ENCODE measurements around the gene ELL. TPM values are rescaled to one million over a fixed set of nuclear protein-coding genes. Genes with fewer than 3 reads are reported as not detected.

The ELL gene
- polyA plus RNA-seq, 3 donors = 12.2 to 35.3 (median 12.6) TPM

DNA sequence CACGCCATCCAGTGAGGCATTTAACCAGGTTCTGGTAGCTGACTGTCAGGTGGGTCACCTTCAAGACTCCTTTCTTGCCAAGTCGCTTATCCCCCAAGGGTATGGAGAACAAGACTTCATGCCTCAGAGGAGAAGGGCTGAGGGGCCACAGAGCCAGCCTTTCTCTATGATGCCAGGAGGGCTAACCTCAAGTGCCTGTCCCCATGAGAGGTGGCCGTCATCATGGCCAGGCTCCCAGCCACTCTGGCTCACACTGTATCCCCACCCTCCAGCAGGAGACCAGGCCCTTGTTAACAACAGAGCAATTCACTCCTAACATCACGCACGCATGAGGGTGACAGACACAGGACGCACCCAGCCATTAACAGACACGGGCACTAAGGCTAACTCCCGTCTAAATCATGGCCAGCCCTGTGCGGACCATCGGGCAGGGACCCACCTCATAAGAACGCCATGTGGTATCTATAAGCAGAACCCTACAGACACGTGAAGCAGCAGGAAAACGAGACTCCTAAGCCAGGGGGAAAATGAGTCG, 45.3 kb downstream of the ELL start:
- peaks cover 10 to 29% of the 10 kb centered on the region in 2 donors for H3K36me3 ChIP-seq (replicated peaks in 1 of 2; ENCODE audit: control insufficient read depth in 1 of 2, insufficient read depth in 2 of 2, low read length in 2 of 2)

DNA sequence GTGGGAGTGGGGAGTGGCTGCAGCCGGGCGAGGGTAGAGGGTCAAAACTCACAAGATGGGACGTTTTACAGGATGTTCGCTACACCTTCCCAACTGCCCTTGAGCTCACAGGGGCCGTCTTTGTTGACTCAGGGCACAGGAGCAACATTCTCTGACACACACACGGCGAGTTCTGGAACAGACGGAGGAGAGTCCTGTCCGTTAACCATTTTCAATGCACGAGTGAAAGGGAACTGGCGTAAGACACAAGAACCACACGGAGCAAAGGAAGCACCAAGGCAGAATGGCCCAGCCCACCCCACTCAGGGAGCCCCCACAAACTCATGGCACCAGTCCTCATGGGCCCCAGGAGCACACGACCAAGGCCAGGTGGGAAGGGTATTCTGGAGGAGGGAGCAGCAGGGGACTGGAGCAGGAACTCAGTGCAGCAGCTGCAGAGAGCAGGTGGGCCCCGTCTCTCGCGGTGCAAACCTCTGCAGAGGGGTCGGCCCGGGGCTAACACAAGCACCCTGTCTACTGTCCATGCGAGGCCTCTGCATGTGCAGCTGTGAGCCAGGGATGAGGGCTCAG, 46.0 kb downstream of the ELL start:
- no peak overlapping the region for H3K4me3 ChIP-seq (replicated peaks in 1 of 3; ENCODE audit: low read depth in 2 of 3, low read length in 3 of 3)
- 45% methylated on average over 11 of the region's 19 CpGs for WGBS (ENCODE audit: insufficient coverage)
- peaks cover 90% of the 10 kb centered on the region for H3K79me2 ChIP-seq (ENCODE audit: insufficient read depth, low read length)

More for the DNA sequence above, 45.3 kb downstream of the ELL start:
- Histone ChIP-seq H3K4me2 (replicated peaks; ENCODE audit: extremely low read depth, low read length, poor library complexity, severe bottlenecking) (peak overlapping the region; percentile 72), H3K27ac (ENCODE audit: low read depth in 1 of 2, low read length in 2 of 2) (peak overlapping the region; percentile 63 to 97), H3K4me1 (ENCODE audit: control insufficient read depth in 1 of 2, insufficient read depth in 2 of 2, low read length in 2 of 2) (peaks cover 65 to 73% of the 10 kb centered on the region in 2 donors), H3K27me3 (ENCODE audit: control insufficient read depth in 2 of 2, insufficient read depth in 2 of 2, low read length in 2 of 2) (no peaks in the 10 kb centered on the region), H2AFZ (ENCODE audit: insufficient read depth, low read depth, low read length, poor library complexity, severe bottlenecking) (no peak overlapping the region), H3K79me2 (ENCODE audit: insufficient read depth, low read length) (peaks cover 91% of the 10 kb centered on the region), H3K9me3 (replicated peaks in 1 of 2; ENCODE audit: control insufficient read depth in 1 of 2, insufficient read depth in 1 of 2, low read length in 2 of 2) (no peaks in the 10 kb centered on the region), H3K9ac (ENCODE audit: insufficient read depth, low read length, poor library complexity, severe bottlenecking) (no peak overlapping the region), H4K20me1 (ENCODE audit: insufficient read depth, low read length) (peaks cover 77% of the 10 kb centered on the region), H3K4me3 (replicated peaks in 1 of 3; ENCODE audit: low read depth in 2 of 3, low read length in 3 of 3) (peak overlapping the region in 1 of 3 experiments; percentile 58)
- WGBS (ENCODE audit: insufficient coverage) = 81% methylated on average over 13 of the region's 14 CpGs
- H3K9me3 Mint-ChIP-seq = no peaks in the 10 kb centered on the region
- intact Hi-C loops (cut with micrococcal nuclease) = loop anchor here in 1 of 2 donors (5.0 kb wide), 1 partner anchor 96 kb away; the partner anchor contains the start of gene UBA52
- TF ChIP-seq CTCF (IDR thresholded peaks at IDR 0.05) = no peak
- H3K27me3 Mint-ChIP-seq (ENCODE audit: low read depth in 3 of 3) = peaks cover 0 to 3% (median 0%) of the 10 kb centered on the region in 3 donors
- peaks cover 28 to 36% of the 10 kb centered on the region in 2 donors for H3K36me3 Mint-ChIP-seq
- no peak for DNase-seq
- H3K4me1 Mint-ChIP-seq = peaks cover 64% of the 10 kb centered on the region
- peak overlapping the region; percentile 60 to 82 for H3K4me3 Mint-ChIP-seq
- peak overlapping the region; percentile 97 to 99 (median 99) for H3K27ac Mint-ChIP-seq

More for the DNA sequence above, 46.0 kb downstream of the ELL start:
- H4K20me1 ChIP-seq (ENCODE audit: insufficient read depth, low read length) = peaks cover 84% of the 10 kb centered on the region
- Mint-ChIP-seq H3K36me3 (peaks cover 34 to 43% of the 10 kb centered on the region in 2 donors), H3K27me3 (ENCODE audit: low read depth in 3 of 3) (peaks cover 0 to 3% (median 0%) of the 10 kb centered on the region in 3 donors), H3K4me1 (peaks cover 57% of the 10 kb centered on the region), H3K4me3 (peak overlapping the region in 1 of 2 donors; percentile 48), H3K27ac (peak overlapping the region in 5 of 7 donors; percentile 44 to 85 (median 75)), H3K9me3 (no peaks in the 10 kb centered on the region)
- H3K4me2 ChIP-seq (replicated peaks; ENCODE audit: extremely low read depth, low read length, poor library complexity, severe bottlenecking) = peak overlapping the region; percentile 22
- no peak overlapping the region for H3K9ac ChIP-seq (ENCODE audit: insufficient read depth, low read length, poor library complexity, severe bottlenecking)
- no peak overlapping the region for H3K27ac ChIP-seq (ENCODE audit: low read depth in 1 of 2, low read length in 2 of 2)
- H3K9me3 ChIP-seq (replicated peaks in 1 of 2; ENCODE audit: control insufficient read depth in 1 of 2, insufficient read depth in 1 of 2, low read length in 2 of 2) = no peaks in the 10 kb centered on the region
- TF ChIP-seq CTCF (IDR thresholded peaks at IDR 0.05) = no peak
- no peak overlapping the region for H2AFZ ChIP-seq (ENCODE audit: insufficient read depth, low read depth, low read length, poor library complexity, severe bottlenecking)
- H3K36me3 ChIP-seq (replicated peaks in 1 of 2; ENCODE audit: control insufficient read depth in 1 of 2, insufficient read depth in 2 of 2, low read length in 2 of 2) = peaks cover 10 to 36% of the 10 kb centered on the region in 2 donors
- intact Hi-C loops (cut with micrococcal nuclease) = loop anchor here in 1 of 2 donors (5.0 kb wide), 1 partner anchor 96 kb away; the partner anchor contains the start of gene UBA52
- no peaks in the 10 kb centered on the region for H3K27me3 ChIP-seq (ENCODE audit: control insufficient read depth in 2 of 2, insufficient read depth in 2 of 2, low read length in 2 of 2)
- no peak for DNase-seq
- H3K4me1 ChIP-seq (ENCODE audit: control insufficient read depth in 1 of 2, insufficient read depth in 2 of 2, low read length in 2 of 2) = peaks cover 58 to 67% of the 10 kb centered on the region in 2 donors

Measured in CD14-positive monocyte (primary cell).